Hindlimb muscle (tissue), 1 donor: ENCODE measurements around the gene CXCR5. TPM values are rescaled to one million over a fixed set of nuclear protein-coding genes. Genes with fewer than 3 reads are reported as not detected.

Experiments
- DNase-seq: peaks from one replicate; pipeline ENCODE4 v3.0.0-alpha.2; 2013
- polyA plus RNA-seq: library from polyadenylated mRNA; unstranded; fragments of 120-200 nt; gene quantifications from one replicate; pipeline ENCODE4 v1.2.1, GENCODE V29; 2013; ENCODE audit not compliant: insufficient read length

CXCR5 gene
- polyA plus RNA-seq, 1 donor = not detected

- DNase-seq = no peak
These were observed 15.6 kb downstream of the CXCR5 start for GRCh38 chr11:118899296-118899688.

- no peak for DNase-seq
These were observed 16.1 kb downstream of the CXCR5 start for GRCh38 chr11:118899706-118900360.

- no peak for DNase-seq
These were observed 17.1 kb downstream of the CXCR5 start for GRCh38 chr11:118900535-118901384.

- no peak for DNase-seq
These were observed 18.0 kb downstream of the CXCR5 start for GRCh38 chr11:118901494-118902335.

- DNase-seq = no peak
These were observed 18.9 kb downstream of the CXCR5 start for GRCh38 chr11:118902336-118903203.

- DNase-seq = no peak
These were observed 19.7 kb downstream of the CXCR5 start for GRCh38 chr11:118903204-118904015.

- peak; percentile 83 for DNase-seq
These were observed 23.7 kb downstream of the CXCR5 start for GRCh38 chr11:118907051-118908042.

- no peak for DNase-seq
These were observed 24.6 kb downstream of the CXCR5 start for GRCh38 chr11:118908264-118908663.

GRCh38 chr11:118908901-118909618 is 25.4 kb downstream of the CXCR5 start:
- peak; percentile 92 for DNase-seq

GRCh38 chr11:118909619-118910308 is 26.1 kb downstream of the CXCR5 start:
- DNase-seq = no peak

- peak; percentile 75 for DNase-seq
These were observed 26.8 kb downstream of the CXCR5 start for GRCh38 chr11:118910309-118911112.

- no peak for DNase-seq
These were observed 27.6 kb downstream of the CXCR5 start for GRCh38 chr11:118911113-118911879.

GRCh38 chr11:118911880-118912741 is 28.4 kb downstream of the CXCR5 start:
- DNase-seq = no peak

GRCh38 chr11:118912742-118913410 is 29.2 kb downstream of the CXCR5 start:
- DNase-seq = no peak
